Gastroesophageal sphincter (tissue), 3 donors: ENCODE results near the gene IL17RC.

Source experiments
- CTCF ChIP-seq, 4 experiments: fragments of 200-600 bp in 2 of 4; fragments of 450-650 bp in 2 of 4; sonication (generic) in 1 of 4; IDR thresholded peaks; one replicate each; pipeline ENCODE4 v1.5.1; 2017 to 2019; ENCODE audit warnings: antibody characterized with exemption in 4 of 4, mild to moderate bottlenecking in 2 of 4, moderate library complexity in 2 of 4
- EP300 ChIP-seq: sonication (generic); formaldehyde crosslinking; IDR thresholded peaks from one replicate; pipeline ENCODE4 v1.6.1; 2017; ENCODE audit warnings: antibody characterized with exemption, mild to moderate bottlenecking
- POLR2A ChIP-seq, 2 donors: fragments of 450-650 bp; IDR thresholded peaks; one replicate each; pipeline ENCODE4 v1.6.1; 2017; ENCODE audit warnings: antibody characterized with exemption in 2 of 2, mild to moderate bottlenecking in 2 of 2, moderate library complexity in 1 of 2
- POLR2AphosphoS5 ChIP-seq: sonication (generic); formaldehyde crosslinking; IDR thresholded peaks from one replicate; pipeline ENCODE4 v1.6.1; 2017; ENCODE audit warnings: antibody characterized with exemption

GRCh38 chr3:9889405-9889804, 27.5 kb upstream of the IL17RC start:
- TF ChIP-seq CTCF (IDR thresholded peaks at IDR 0.05): no peak
- TF ChIP-seq POLR2AphosphoS5: no peak
- no peak for TF ChIP-seq POLR2A (IDR thresholded peaks at IDR 0.05)
- TF ChIP-seq EP300: no peak
